GF-D8 (cell line): ENCODE data around the gene LRRC73.
"Not testable (repeated sequence)": the region's sequence is repeated elsewhere in the genome, so short reads cannot be mapped to it uniquely, and the experiment has no call there.

ENCODE experiments used
- DNase-seq: peaks from one replicate; lab custom pipeline; 2025; lab: John Stamatoyannopoulos, UW

The LRRC73 gene

GRCh38 chr6:43509984-43510826, at the start of gene LRRC73:
Gene LRRC73, minus strand, starts transcription at chr6:43510346. Its CDS starts 561 bp downstream, at chr6:43509785.
- DNase-seq: no peak

GRCh38 chr6:43559328-43559727, 49.2 kb upstream of the LRRC73 start:
- no peak for DNase-seq

GRCh38 chr6:43557620-43558019, 47.5 kb upstream of the LRRC73 start:
- not testable (repeated sequence) for DNase-seq

- no peak for DNase-seq
Measured at GRCh38 chr6:43547222-43547621, 37.1 kb upstream of the LRRC73 start.

- no peak for DNase-seq
Measured at GRCh38 chr6:43544461-43544860, 34.3 kb upstream of the LRRC73 start.

- DNase-seq: no peak
Measured at GRCh38 chr6:43541774-43542471, 31.8 kb upstream of the LRRC73 start.

- no peak for DNase-seq
Measured at GRCh38 chr6:43540507-43540906, 30.4 kb upstream of the LRRC73 start.

GRCh38 chr6:43539409-43539808, 29.3 kb upstream of the LRRC73 start:
- not testable (repeated sequence) for DNase-seq

- DNase-seq: not testable (repeated sequence)
Measured at GRCh38 chr6:43538986-43539385, 28.8 kb upstream of the LRRC73 start.

GRCh38 chr6:43532201-43532600, 22.1 kb upstream of the LRRC73 start:
- no peak for DNase-seq

GRCh38 chr6:43524483-43524961, 14.4 kb upstream of the LRRC73 start:
- no peak for DNase-seq

GRCh38 chr6:43523284-43523683, 13.1 kb upstream of the LRRC73 start:
- no peak for DNase-seq

GRCh38 chr6:43522547-43523261, 12.6 kb upstream of the LRRC73 start:
- DNase-seq: no peak

- no peak for DNase-seq
Measured at GRCh38 chr6:43521836-43522235, 11.7 kb upstream of the LRRC73 start.

GRCh38 chr6:43520097-43520496, 10.0 kb upstream of the LRRC73 start:
- no peak for DNase-seq

GRCh38 chr6:43517505-43518357, 7.6 kb upstream of the LRRC73 start:
- DNase-seq: no peak

- DNase-seq: peak; percentile 91
Measured at GRCh38 chr6:43516697-43517504, 6.8 kb upstream of the LRRC73 start, which contains the start of the genes POLR1C and YIPF3. Gene POLR1C, plus strand, starts transcription at chr6:43517089. Its CDS starts 21 bp downstream, at chr6:43517110. Gene YIPF3, minus strand, starts transcription at chr6:43516926. Its CDS starts 119 bp downstream, at chr6:43516807.

- DNase-seq: no peak
Measured at GRCh38 chr6:43516367-43516696, 6.2 kb upstream of the LRRC73 start.

- no peak for DNase-seq
Measured at GRCh38 chr6:43515808-43516207, 5.7 kb upstream of the LRRC73 start.

- DNase-seq: no peak
Measured at GRCh38 chr6:43511824-43512415, 1.8 kb upstream of the LRRC73 start.
